Neural cell (in vitro differentiated cells): Measurements from ENCODE around the gene RNF144B. TPM values are rescaled to one million over a fixed set of nuclear protein-coding genes. Genes with fewer than 3 reads are reported as not detected.

Source experiments
- H2AFZ ChIP-seq: fragments of 200-600, 300-800 bp; sonication (generic), shearing (Covaris generic); 2 replicates; pipeline ENCODE4 v1.6.0; 2014; ENCODE audit warnings: low read depth, mild to moderate bottlenecking, antibody characterized with exemption, low read length, moderate library complexity
- H3F3A ChIP-seq: fragments of 200-600 bp; shearing (Covaris generic); 2 replicates; pipeline ENCODE4 v1.6.1; 2016; ENCODE audit warnings: mild to moderate bottlenecking, moderate library complexity, mixed read lengths, antibody characterized with exemption, low read length; ENCODE audit not compliant: insufficient read depth, poor library complexity, severe bottlenecking
- H3K27ac ChIP-seq: fragments of 200-600, 300-800 bp; sonication (generic), shearing (Covaris generic); 2 replicates; pipeline ENCODE4 v1.5.1; 2014; ENCODE audit warnings: mild to moderate bottlenecking, low read length, moderate library complexity
- H3K27me3 ChIP-seq: fragments of 300-800, 200-600 bp; sonication (generic), shearing (Covaris generic); 2 replicates; pipeline ENCODE4 v1.6.0; 2014; ENCODE audit warnings: mild to moderate bottlenecking, low read depth, low read length, moderate library complexity; ENCODE audit not compliant: insufficient read depth
- H3K36me3 ChIP-seq: fragments of 300-800, 200-600 bp; sonication (generic), shearing (Covaris generic); 2 replicates; pipeline ENCODE4 v1.5.1; 2014; ENCODE audit warnings: mild to moderate bottlenecking, antibody characterized with exemption, low read length, moderate library complexity; ENCODE audit not compliant: insufficient read depth
- H3K4me2 ChIP-seq: fragments of 300-800, 200-600 bp; sonication (generic), shearing (Covaris generic); 2 replicates; pipeline ENCODE4 v1.6.0; 2014; ENCODE audit warnings: mild to moderate bottlenecking, low read length
- H3K4me3 ChIP-seq: fragments of 300-800, 200-600 bp; sonication (generic), shearing (Covaris generic); 2 replicates; pipeline ENCODE4 v1.5.1; 2014; ENCODE audit warnings: mild to moderate bottlenecking, low read length, moderate library complexity
- H3K79me2 ChIP-seq: fragments of 200-600 bp; shearing (Covaris generic); replicated peaks from 2 replicates; pipeline ENCODE4 v1.6.0; 2014; ENCODE audit warnings: mild to moderate bottlenecking, low read length, moderate library complexity; ENCODE audit not compliant: insufficient read depth
- H3K9ac ChIP-seq: fragments of 300-800, 200-600 bp; sonication (generic), shearing (Covaris generic); 2 replicates; pipeline ENCODE4 v1.6.1; 2016; ENCODE audit warnings: mild to moderate bottlenecking, low read length, mixed read lengths
- H3K9me2 ChIP-seq: fragments of 200-600 bp; shearing (Covaris generic); 2 replicates; pipeline ENCODE4 v1.6.1; 2016; ENCODE audit warnings: mild to moderate bottlenecking, low read length, mixed read lengths; ENCODE audit not compliant: insufficient read depth
- H3K9me3 ChIP-seq: fragments of 200-600, 300-800 bp; sonication (generic), shearing (Covaris generic); 2 replicates; pipeline ENCODE4 v1.6.1; 2016; ENCODE audit warnings: mild to moderate bottlenecking, mixed run types, low read length, moderate library complexity, mixed read lengths
- H4K20me1 ChIP-seq: fragments of 200-600 bp; shearing (Covaris generic); 2 replicates; pipeline ENCODE4 v1.6.1; 2016; ENCODE audit warnings: mild to moderate bottlenecking, mixed run types; ENCODE audit not compliant: insufficient read depth
- EP300 ChIP-seq: fragments of 450-650 bp; conservative IDR thresholded peaks from 2 replicates; pipeline ENCODE4 v1.6.1; 2014; ENCODE audit warnings: antibody characterized with exemption, mild to moderate bottlenecking, moderate library complexity; ENCODE audit not compliant: poor library complexity, severe bottlenecking
- EZH2 ChIP-seq: fragments of 200-600, 300-800 bp; shearing (Covaris generic), sonication (generic); IDR thresholded peaks from 2 replicates; pipeline ENCODE4 v1.6.1; 2014; ENCODE audit warnings: antibody characterized with exemption, low read length, borderline replicate concordance, mild to moderate bottlenecking; ENCODE audit not compliant: insufficient read depth, poor library complexity, severe bottlenecking
- MXI1 ChIP-seq: fragments of 450-650 bp; conservative IDR thresholded peaks from 2 replicates; pipeline ENCODE4 v1.6.1; 2014; ENCODE audit warnings: antibody characterized with exemption, mild to moderate bottlenecking; ENCODE audit not compliant: poor library complexity, severe bottlenecking
- POLR2AphosphoS5 ChIP-seq: IDR thresholded peaks from 2 replicates; pipeline ENCODE4 v1.6.1; 2012
- RAD21 ChIP-seq: fragments of 450-650 bp; conservative IDR thresholded peaks from 2 replicates; pipeline ENCODE4 v1.6.1; 2014; ENCODE audit warnings: antibody characterized with exemption, mild to moderate bottlenecking, moderate library complexity
- SMC3 ChIP-seq: fragments of 450-650 bp; conservative IDR thresholded peaks from 2 replicates; pipeline ENCODE4 v1.6.1; 2014; ENCODE audit warnings: antibody characterized with exemption, mild to moderate bottlenecking, moderate library complexity; ENCODE audit not compliant: poor library complexity
- TAF1 ChIP-seq: IDR thresholded peaks from 2 replicates; pipeline ENCODE4 v1.6.1; 2012; ENCODE audit warnings: low read depth
- polyA plus RNA-seq: library from polyadenylated mRNA; depleted of rRNA; stranded (reverse); fragments of >200 nt; gene quantifications from 2 replicates; pipeline ENCODE4 v1.2.3, GENCODE V29; 2014
- TF ChIP-seq, protein P1 (sequence below): IDR thresholded peaks from 2 replicates; pipeline ENCODE4 v1.6.1; 2012; ENCODE audit warnings: borderline replicate concordance
- TF ChIP-seq, protein P2 (sequence below): fragments of 450-650 bp; IDR thresholded peaks from 2 replicates; pipeline ENCODE4 v1.5.1; 2014; ENCODE audit warnings: antibody characterized with exemption, mild to moderate bottlenecking, moderate library complexity; ENCODE audit not compliant: poor library complexity, severe bottlenecking

The RNF144B gene
- polyA plus RNA-seq, 1 donor from 2014 or later = 0.15 TPM

DNA sequence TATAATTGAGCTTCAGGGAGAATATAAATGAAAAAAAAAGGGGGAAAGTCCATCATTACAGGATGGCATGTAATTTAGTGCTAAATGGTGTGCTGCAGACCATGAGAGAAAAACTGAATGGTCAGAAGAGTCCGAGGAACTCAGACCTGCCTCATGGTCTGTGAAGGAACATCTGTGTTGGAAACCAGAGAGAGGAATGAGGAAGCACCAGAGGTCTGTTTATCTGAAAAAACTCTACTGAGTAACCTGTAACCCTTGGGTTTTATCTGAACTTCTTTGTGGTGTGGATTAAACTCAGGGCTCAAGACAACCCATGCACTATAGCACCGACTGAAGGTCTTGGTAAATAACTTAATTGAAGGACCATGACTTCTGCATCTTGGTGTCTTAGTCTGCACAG lies 108.1 kb downstream of the RNF144B start:
- H3K4me2 ChIP-seq = no peak overlapping the region
- H3K9ac ChIP-seq = no peak overlapping the region
- H3K27me3 ChIP-seq = no peaks in the 10 kb centered on the region
- no peaks in the 10 kb centered on the region for H3K9me3 ChIP-seq
- no peak overlapping the region for H2AFZ ChIP-seq
- H3K79me2 ChIP-seq = no peaks in the 10 kb centered on the region
- no peak overlapping the region for H3K4me3 ChIP-seq
- TF ChIP-seq SMC3 (no peak), POLR2AphosphoS5 (no peak)
- no peaks in the 10 kb centered on the region for H3K9me2 ChIP-seq
- H4K20me1 ChIP-seq = no peaks in the 10 kb centered on the region
- H3K36me3 ChIP-seq = no peaks in the 10 kb centered on the region
- H3F3A ChIP-seq = no peaks in the 10 kb centered on the region
- H3K27ac ChIP-seq = no peak overlapping the region

DNA sequence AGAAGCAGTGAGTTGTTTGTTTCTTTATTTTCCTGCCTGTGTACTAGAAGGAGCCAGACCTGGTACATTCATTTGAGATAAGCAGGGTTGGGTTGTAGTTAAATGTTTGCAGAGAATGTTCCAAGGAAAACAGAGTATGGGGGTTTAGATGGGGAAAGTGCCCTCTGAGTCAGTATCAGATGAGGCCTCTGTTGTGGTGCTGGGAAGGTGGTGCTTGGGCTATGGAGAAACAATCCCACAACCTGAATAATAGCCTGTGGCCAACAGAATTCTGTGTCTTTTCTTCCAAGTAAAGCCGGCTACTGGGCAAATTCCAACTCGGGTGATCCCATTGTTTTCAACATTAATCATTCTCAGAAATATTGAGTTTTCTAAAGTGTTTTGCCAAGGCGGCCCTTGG lies 109.3 kb downstream of the RNF144B start:
- no peaks in the 10 kb centered on the region for H3K36me3 ChIP-seq
- H3K79me2 ChIP-seq = no peaks in the 10 kb centered on the region
- no peak overlapping the region for H2AFZ ChIP-seq
- no peaks in the 10 kb centered on the region for H3K27me3 ChIP-seq
- H3F3A ChIP-seq = no peaks in the 10 kb centered on the region
- H4K20me1 ChIP-seq = no peaks in the 10 kb centered on the region
- H3K27ac ChIP-seq = no peak overlapping the region
- TF ChIP-seq MXI1 (no peak), TAF1 (no peak), POLR2AphosphoS5 (no peak), RAD21 (no peak), EP300 (no peak), EZH2 (no peak)
- TF ChIP-seq, protein P1, sequence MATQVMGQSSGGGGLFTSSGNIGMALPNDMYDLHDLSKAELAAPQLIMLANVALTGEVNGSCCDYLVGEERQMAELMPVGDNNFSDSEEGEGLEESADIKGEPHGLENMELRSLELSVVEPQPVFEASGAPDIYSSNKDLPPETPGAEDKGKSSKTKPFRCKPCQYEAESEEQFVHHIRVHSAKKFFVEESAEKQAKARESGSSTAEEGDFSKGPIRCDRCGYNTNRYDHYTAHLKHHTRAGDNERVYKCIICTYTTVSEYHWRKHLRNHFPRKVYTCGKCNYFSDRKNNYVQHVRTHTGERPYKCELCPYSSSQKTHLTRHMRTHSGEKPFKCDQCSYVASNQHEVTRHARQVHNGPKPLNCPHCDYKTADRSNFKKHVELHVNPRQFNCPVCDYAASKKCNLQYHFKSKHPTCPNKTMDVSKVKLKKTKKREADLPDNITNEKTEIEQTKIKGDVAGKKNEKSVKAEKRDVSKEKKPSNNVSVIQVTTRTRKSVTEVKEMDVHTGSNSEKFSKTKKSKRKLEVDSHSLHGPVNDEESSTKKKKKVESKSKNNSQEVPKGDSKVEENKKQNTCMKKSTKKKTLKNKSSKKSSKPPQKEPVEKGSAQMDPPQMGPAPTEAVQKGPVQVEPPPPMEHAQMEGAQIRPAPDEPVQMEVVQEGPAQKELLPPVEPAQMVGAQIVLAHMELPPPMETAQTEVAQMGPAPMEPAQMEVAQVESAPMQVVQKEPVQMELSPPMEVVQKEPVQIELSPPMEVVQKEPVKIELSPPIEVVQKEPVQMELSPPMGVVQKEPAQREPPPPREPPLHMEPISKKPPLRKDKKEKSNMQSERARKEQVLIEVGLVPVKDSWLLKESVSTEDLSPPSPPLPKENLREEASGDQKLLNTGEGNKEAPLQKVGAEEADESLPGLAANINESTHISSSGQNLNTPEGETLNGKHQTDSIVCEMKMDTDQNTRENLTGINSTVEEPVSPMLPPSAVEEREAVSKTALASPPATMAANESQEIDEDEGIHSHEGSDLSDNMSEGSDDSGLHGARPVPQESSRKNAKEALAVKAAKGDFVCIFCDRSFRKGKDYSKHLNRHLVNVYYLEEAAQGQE = no peak
- H3K4me2 ChIP-seq = no peak overlapping the region
- H3K9me3 ChIP-seq = no peaks in the 10 kb centered on the region
- no peak overlapping the region for H3K9ac ChIP-seq
- H3K9me2 ChIP-seq = no peaks in the 10 kb centered on the region
- no peak overlapping the region for H3K4me3 ChIP-seq

DNA sequence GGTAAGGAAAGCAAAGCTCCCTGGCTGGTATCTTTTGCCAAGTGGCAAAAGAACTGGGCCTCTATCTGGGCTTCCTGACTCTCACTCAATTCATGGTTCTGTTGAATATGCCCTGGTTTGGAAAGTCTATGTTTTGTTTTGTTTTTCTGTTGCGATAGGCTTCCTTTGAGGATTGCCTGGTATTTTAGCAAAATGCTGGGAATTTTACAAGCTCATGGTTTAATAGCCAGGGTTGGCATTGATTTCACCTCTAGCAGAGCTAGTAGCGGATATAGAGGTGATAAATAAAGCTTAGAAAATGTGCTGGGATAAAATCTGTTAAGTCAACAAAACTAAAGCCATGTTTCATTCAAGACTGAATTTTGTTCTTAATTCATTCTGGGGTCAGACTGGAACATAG lies 109.9 kb downstream of the RNF144B start:
- Histone ChIP-seq H3K9me3 (no peaks in the 10 kb centered on the region), H3K4me2 (no peak overlapping the region), H3K27ac (no peak overlapping the region), H3K4me3 (no peak overlapping the region), H3K9me2 (no peaks in the 10 kb centered on the region), H3K79me2 (no peaks in the 10 kb centered on the region), H3K27me3 (no peaks in the 10 kb centered on the region), H3F3A (no peaks in the 10 kb centered on the region), H2AFZ (no peak overlapping the region), H4K20me1 (no peaks in the 10 kb centered on the region), H3K9ac (no peak overlapping the region), H3K36me3 (no peaks in the 10 kb centered on the region)
- TF ChIP-seq POLR2AphosphoS5 (no peak), MXI1 (no peak), RAD21 (no peak), SMC3 (no peak), EZH2 (no peak), EP300 (no peak), TAF1 (no peak)
- TF ChIP-seq, protein P2, sequence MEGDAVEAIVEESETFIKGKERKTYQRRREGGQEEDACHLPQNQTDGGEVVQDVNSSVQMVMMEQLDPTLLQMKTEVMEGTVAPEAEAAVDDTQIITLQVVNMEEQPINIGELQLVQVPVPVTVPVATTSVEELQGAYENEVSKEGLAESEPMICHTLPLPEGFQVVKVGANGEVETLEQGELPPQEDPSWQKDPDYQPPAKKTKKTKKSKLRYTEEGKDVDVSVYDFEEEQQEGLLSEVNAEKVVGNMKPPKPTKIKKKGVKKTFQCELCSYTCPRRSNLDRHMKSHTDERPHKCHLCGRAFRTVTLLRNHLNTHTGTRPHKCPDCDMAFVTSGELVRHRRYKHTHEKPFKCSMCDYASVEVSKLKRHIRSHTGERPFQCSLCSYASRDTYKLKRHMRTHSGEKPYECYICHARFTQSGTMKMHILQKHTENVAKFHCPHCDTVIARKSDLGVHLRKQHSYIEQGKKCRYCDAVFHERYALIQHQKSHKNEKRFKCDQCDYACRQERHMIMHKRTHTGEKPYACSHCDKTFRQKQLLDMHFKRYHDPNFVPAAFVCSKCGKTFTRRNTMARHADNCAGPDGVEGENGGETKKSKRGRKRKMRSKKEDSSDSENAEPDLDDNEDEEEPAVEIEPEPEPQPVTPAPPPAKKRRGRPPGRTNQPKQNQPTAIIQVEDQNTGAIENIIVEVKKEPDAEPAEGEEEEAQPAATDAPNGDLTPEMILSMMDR = no peak
- TF ChIP-seq, protein P1 = no peak
